Inflammatory macrophage treated with lipopolysaccharide for 1 hour (primary cell): Measurements from ENCODE around the gene SGPL1.
A peak's percentile ranks its signal among the peaks of the same experiment; 100 is the strongest.
"Not testable (repeated sequence)": the region's sequence is repeated elsewhere in the genome, so short reads cannot be mapped to it uniquely, and the experiment has no call there.

Experiments
- DNase-seq, 2 donors: peaks; one replicate each; pipeline ENCODE4 v3.0.0-alpha.2; 2020 to 2022

Gene SGPL1

GRCh38 chr10:70846795-70847194 is 31.0 kb downstream of the SGPL1 start:
- no peak for DNase-seq

GRCh38 chr10:70847659-70848360 is 32.1 kb downstream of the SGPL1 start:
- DNase-seq, result no peak

GRCh38 chr10:70849582-70850016 is 33.9 kb downstream of the SGPL1 start:
- no peak for DNase-seq

GRCh38 chr10:70850097-70850496 is 34.3 kb downstream of the SGPL1 start:
- no peak for DNase-seq

DNA sequence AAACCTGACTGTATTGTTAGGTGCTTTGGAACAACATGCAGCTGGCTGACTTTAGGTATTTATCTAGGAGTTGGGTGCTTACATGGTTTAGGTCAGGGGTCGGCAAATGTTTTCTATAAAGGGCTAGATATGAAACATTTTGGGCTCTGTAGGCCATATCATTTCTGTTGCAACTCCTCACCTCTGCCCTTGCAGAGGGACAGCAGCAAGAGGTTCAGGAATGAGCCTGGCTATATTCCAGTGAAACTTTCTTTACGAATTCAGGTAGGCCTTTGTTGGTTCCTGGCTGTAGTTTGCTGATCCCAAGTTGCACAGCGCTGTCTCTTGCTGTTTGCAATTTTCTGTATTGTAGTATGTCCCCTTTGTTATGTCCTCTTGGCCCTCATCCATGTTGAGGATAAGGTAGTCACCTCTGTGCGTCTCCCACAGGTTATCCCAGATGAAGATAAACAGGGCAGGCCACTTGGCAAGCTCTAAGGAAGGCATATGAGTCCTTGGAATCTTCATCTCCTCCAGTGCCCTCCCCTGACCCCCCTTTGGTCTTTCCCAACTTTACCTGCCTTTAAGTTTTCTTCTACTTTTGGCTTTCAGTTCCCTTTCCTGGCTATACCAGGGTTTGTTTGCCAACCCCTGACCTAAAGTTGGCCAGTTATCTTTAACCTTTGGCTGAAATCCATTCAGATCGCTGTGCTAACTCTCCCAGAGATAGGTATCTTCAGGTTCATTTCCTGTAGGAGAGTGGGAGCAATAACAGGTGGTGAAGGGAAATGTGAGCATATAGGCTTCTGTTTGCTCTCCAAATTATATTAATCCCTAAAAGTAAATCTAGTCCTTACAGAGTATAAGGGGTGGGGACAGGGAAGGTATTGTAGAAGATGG is 36.1 kb downstream of the SGPL1 start:
- no peak for DNase-seq

DNA sequence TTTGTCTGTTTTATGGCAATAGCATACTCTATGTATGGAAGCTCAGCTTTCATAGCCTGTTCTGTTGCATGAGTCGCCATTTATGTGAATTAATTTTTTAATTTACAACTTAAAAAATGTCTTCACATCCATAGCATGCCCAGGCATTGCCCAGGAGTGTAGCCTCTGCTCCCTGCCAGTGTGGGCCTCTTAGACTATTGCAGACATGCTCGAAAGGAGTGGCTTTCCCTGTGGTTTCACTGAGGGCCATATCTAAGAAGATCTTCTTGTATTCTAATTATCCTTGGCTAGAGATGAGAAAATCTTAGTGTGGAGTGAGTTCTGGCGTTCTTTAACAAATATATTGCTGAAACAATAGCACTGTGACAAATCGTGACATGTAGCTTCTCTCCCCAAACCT is 37.3 kb downstream of the SGPL1 start:
- DNase-seq, result no peak

DNA sequence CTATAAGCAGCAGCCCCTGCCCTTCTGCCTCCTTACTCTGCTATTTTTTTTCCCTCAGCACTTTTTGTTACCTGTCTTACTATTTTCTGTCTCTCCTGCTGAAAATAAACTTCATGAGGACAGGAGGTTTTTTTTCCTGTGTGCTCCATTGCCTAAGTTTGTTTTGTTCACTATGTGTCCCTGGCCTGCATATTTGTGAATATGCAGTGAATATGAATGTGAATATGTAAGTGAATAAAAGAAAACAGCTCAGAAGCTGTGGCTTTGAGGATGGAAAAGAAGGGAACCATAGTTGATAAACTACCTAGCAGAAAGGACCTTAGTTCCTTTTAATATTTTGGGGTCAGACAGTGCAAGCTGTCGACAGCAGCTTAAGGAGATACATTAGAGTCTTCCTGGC is 37.7 kb downstream of the SGPL1 start:
- DNase-seq, result no peak

GRCh38 chr10:70856454-70856853 is 40.7 kb downstream of the SGPL1 start:
- DNase-seq, result no peak

DNA sequence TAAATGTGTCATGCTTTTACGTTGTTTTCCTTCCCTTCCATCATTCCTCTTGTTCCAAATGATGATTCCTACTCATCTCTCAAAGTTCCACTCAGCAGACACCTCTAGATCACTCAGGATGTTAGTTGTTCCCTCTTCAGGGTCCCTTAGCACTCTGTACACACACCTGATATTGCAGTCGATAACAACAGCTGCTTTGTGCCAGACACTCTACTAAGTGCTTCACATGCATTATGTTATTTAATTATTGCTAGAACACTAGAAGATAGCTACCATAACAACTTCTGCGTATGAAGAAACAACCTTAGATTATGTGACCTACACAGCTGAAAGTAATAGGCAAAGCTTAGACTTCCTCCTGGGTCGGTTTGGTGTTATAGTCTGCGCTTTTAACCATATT is 43.0 kb downstream of the SGPL1 start:
- DNase-seq, result no peak

- DNase-seq, result not testable (repeated sequence)
Observed at GRCh38 chr10:70861495-70862197, 45.9 kb downstream of the SGPL1 start.

- DNase-seq, result no peak
Observed at GRCh38 chr10:70863470-70864160, 47.9 kb downstream of the SGPL1 start.

- DNase-seq, result no peak
Observed at GRCh38 chr10:70864935-70865334, 49.2 kb downstream of the SGPL1 start.

- DNase-seq, result peak; percentile 78 to 88
Observed at GRCh38 chr10:70866424-70866823, 50.7 kb downstream of the SGPL1 start.

GRCh38 chr10:70872291-70872690 is 56.5 kb downstream of the SGPL1 start:
- no peak for DNase-seq

- DNase-seq, result no peak
Observed at GRCh38 chr10:70874061-70874460, 58.3 kb downstream of the SGPL1 start.

GRCh38 chr10:70879207-70879606 is 63.5 kb downstream of the SGPL1 start:
- DNase-seq, result no peak

DNA sequence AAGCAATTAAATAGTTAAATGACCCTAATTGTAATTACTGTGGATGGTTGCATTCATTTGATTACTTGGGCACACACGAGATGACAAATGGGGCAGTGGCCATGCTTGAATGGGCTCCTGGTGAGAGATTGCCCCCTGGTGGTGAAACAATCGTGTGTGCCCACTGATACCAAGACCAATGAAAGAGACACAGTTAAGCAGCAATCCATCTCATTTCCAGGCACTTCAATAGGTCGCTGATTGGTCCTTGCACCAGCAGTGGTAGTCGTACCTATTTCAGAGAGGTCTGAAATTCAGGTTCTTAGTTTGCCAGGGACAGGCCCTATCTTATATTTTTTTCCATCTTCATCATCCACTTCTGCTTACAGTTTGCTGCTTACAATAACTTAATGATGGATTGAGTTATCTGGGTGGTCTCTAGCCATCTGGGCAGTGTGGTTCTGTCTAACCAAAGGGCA is 64.4 kb downstream of the SGPL1 start:
- peak; percentile 59 to 93 for DNase-seq

DNA sequence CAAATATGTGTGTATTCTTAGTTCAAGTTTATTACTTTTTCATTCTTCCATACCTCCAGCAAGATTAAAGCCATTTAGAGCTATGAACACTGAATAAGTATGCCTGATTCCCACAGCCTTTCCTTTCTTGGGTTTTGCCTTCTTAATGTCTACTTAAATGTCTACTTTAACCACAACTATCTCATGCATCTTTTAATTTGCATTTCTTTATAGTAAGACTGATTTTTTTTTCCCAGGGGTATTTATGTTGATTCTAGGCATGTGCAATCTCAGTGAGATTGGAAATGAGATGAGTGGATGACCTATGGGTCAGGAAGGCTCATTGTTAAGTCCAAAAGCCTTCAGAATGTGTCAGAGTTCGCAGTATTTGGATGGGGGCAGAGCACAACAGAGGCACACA is 69.0 kb downstream of the SGPL1 start:
- DNase-seq, result no peak

DNA sequence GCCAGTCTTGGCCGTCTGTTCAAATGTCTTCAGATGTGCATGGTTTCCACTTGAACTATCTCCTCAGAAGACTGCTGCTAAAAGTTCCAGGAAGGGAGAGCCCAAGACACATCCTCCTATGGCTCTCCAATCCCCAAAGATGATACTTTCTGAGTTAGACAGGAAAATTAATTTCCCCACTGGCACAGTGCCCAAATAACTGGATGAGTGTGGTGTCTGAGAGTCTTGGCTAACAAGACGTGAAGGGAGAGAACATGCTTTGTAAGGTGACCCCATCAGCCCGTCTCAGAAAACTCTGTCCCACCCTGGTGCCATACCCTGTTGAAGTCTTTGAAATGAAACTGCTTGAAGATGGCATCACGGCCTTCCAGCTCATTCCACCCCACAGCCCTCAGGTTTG is 69.7 kb downstream of the SGPL1 start:
- no peak for DNase-seq

GRCh38 chr10:70885931-70886903 is 70.5 kb downstream of the SGPL1 start:
- peak; percentile 81 to 98 for DNase-seq

GRCh38 chr10:70886921-70887665 is 71.3 kb downstream of the SGPL1 start:
- no peak for DNase-seq
